SH-SY5Y (cell line): ENCODE measurements around the gene LAMB1.

Experiments
- GATA2 ChIP-seq: IDR thresholded peaks from 2 replicates; pipeline ENCODE4 v1.6.1; 2011; ENCODE audit warnings: mild to moderate bottlenecking, low read depth, low read length
- GATA3 ChIP-seq: IDR thresholded peaks from 2 replicates; pipeline ENCODE4 v1.6.1; 2011; ENCODE audit warnings: low read depth, mild to moderate bottlenecking, low read length, moderate library complexity

DNA sequence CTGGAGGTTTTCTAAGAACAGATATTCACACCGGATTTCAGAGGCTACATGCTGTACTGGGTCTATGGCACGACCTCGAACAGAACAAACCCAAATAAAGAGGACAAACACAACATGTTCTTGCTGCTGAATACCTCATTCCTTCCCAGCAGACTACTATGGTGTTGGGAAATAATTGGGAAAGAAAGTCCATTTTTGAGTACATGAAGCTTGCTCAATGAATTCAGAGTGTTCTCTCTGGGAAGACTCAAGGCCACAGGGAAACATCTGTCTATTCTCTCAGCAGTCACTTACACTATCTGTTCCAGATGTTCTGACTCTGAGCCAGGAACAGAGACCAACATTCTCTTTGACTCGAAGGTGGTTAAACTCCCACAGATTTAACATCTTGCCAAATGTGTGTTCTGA, 30.9 kb downstream of the LAMB1 start:
- TF ChIP-seq GATA3 (no peak), GATA2 (no peak)
